Transverse colon (tissue), 4 donors: Measurements from ENCODE around the gene SMIM5.

Experiments
- CTCF ChIP-seq, 5 experiments: fragments of 200-600 bp in 3 of 5; fragments of 450-650 bp in 2 of 5; sonication (generic) in 3 of 5; IDR thresholded peaks; 1 replicate in 2 of 5; 2 replicates in 3 of 5; pipeline ENCODE4 v1.5.1; 2016 to 2017; ENCODE audit warnings: antibody characterized with exemption in 5 of 5, inconsistent platforms in 3 of 5, mild to moderate bottlenecking in 2 of 5, moderate library complexity in 1 of 5
- POLR2AphosphoS5 ChIP-seq, 3 donors: sonication (generic); formaldehyde crosslinking; IDR thresholded peaks; one replicate each; pipeline ENCODE4 v1.6.1; 2016; ENCODE audit warnings: antibody characterized with exemption in 3 of 3

- TF ChIP-seq CTCF (IDR thresholded peaks at IDR 0.05) (no peak), POLR2AphosphoS5 (IDR thresholded peaks at IDR 0.05) (no peak)
Observed at GRCh38 chr17:75592348-75593020, 40.8 kb upstream of the SMIM5 start.
